ENCODE data around the gene RHBDL1. TPM values are rescaled to one million over a fixed set of nuclear protein-coding genes. Genes with fewer than 3 reads are reported as not detected.

Gene RHBDL1
- total RNA-seq, 1 experiment from 2014 or later, result 2.9 TPM

DNA sequence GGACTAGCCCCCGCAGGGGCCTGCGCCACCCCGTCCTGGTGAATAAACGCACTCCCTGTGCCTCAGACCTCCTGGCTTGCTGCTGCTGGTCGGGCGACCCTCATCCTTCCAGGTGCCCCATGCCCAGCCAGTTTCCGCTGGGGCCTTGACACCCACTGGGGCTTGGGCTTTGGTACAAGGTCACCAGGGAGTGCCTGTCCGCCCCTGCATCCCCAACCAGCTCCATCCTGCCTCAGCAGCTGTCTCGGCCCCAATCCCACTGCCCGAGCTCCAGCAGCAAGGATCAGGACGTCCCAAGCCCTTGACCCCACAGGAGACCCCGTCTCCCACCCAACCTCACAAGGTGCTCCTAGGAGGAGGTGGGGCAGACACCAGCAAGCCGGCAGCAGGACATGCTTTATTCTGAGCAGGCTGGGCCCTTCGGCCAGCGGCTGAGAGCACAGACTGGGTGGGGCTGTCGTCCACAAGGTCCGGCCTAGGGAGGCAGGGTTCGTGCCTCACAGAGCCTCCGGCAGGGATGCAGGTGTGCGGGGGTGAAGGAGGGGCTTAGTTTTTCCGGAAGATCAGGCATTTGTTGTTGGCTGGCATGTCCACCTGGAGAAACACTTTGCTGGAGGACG lies 41.3 kb upstream of the RHBDL1 start:
- CTCF ChIA-PET, result no interaction called here
- no peak overlapping the region for H3K27ac Mint-ChIP-seq (ENCODE audit: unreplicated experiment)

DNA sequence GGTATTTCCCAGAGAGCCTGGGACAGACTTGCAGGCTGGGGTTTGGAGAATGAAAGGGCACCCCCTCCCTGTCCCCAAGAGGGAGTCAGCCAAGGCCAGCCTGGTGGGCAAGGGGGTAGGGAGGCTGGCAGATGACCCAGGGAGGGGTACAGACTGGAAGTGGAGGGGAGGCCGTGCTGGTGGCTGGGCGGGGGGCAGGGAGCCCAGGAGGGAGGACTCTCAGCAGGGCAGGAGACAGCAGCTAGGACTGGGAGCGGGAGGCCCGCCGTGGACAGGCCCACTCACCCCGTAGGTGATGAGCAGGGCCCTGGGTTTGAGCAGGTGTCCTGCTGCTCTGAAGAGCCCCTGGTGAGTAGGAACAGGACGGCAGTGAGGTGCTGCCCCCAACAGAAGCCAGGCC lies 40.5 kb upstream of the RHBDL1 start:
- BruUV-seq (replicated peaks), result no TSS peak
- TF ChIP-seq, protein P1, sequence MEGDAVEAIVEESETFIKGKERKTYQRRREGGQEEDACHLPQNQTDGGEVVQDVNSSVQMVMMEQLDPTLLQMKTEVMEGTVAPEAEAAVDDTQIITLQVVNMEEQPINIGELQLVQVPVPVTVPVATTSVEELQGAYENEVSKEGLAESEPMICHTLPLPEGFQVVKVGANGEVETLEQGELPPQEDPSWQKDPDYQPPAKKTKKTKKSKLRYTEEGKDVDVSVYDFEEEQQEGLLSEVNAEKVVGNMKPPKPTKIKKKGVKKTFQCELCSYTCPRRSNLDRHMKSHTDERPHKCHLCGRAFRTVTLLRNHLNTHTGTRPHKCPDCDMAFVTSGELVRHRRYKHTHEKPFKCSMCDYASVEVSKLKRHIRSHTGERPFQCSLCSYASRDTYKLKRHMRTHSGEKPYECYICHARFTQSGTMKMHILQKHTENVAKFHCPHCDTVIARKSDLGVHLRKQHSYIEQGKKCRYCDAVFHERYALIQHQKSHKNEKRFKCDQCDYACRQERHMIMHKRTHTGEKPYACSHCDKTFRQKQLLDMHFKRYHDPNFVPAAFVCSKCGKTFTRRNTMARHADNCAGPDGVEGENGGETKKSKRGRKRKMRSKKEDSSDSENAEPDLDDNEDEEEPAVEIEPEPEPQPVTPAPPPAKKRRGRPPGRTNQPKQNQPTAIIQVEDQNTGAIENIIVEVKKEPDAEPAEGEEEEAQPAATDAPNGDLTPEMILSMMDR (IDR thresholded peaks at IDR 0.05; ENCODE audit: insufficient read depth in 1 of 2, low read depth in 1 of 2, low read length in 1 of 2, severe bottlenecking in 1 of 2, unreplicated experiment in 1 of 2), result no peak
- H3K4me3 ChIP-seq (ENCODE audit: low read depth, low read length), result peak overlapping the region; percentile 73
- intact Hi-C loops (cut with micrococcal nuclease; ENCODE audit: unreplicated experiment), result no loop called here
- H3K27ac Mint-ChIP-seq (ENCODE audit: unreplicated experiment), result no peak overlapping the region
- no peaks in the 10 kb centered on the region for H3K9me3 ChIP-seq
- H3K27me3 ChIP-seq (replicated peaks; ENCODE audit: control insufficient read depth, insufficient read depth, low read length), result no peaks in the 10 kb centered on the region
- ChIA-PET POLR2A (no interaction called here), CTCF (no interaction called here)
- H3K36me3 ChIP-seq (ENCODE audit: control insufficient read depth, insufficient read depth, low read length), result no peaks in the 10 kb centered on the region
- DNase-seq, result no peak
- H3K4me3 Mint-ChIP-seq (ENCODE audit: unreplicated experiment), result peak overlapping the region; percentile 93
- H3K4me1 Mint-ChIP-seq (ENCODE audit: low read depth, unreplicated experiment), result no peaks in the 10 kb centered on the region
- H3K4me1 ChIP-seq, result peaks cover 10% of the 10 kb centered on the region
- no peaks in the 10 kb centered on the region for H3K27me3 Mint-ChIP-seq (ENCODE audit: insufficient read depth, unreplicated experiment)
- H3K36me3 Mint-ChIP-seq (ENCODE audit: insufficient read depth, unreplicated experiment), result peaks cover 21% of the 10 kb centered on the region
- no peaks in the 10 kb centered on the region for H3K9me3 Mint-ChIP-seq (ENCODE audit: unreplicated experiment)

More for the DNA sequence above, 41.3 kb upstream of the RHBDL1 start:
- Mint-ChIP-seq H3K4me1 (ENCODE audit: low read depth, unreplicated experiment) (no peaks in the 10 kb centered on the region), H3K9me3 (ENCODE audit: unreplicated experiment) (no peaks in the 10 kb centered on the region), H3K4me3 (ENCODE audit: unreplicated experiment) (peak overlapping the region; percentile 93), H3K27me3 (ENCODE audit: insufficient read depth, unreplicated experiment) (no peaks in the 10 kb centered on the region), H3K36me3 (ENCODE audit: insufficient read depth, unreplicated experiment) (peaks cover 29% of the 10 kb centered on the region)
- Histone ChIP-seq H3K36me3 (ENCODE audit: control insufficient read depth, insufficient read depth, low read length) (no peaks in the 10 kb centered on the region), H3K9me3 (no peaks in the 10 kb centered on the region), H3K4me3 (ENCODE audit: low read depth, low read length) (no peak overlapping the region), H3K27me3 (replicated peaks; ENCODE audit: control insufficient read depth, insufficient read depth, low read length) (no peaks in the 10 kb centered on the region), H3K4me1 (peaks cover 10% of the 10 kb centered on the region)
- intact Hi-C loops (cut with micrococcal nuclease; ENCODE audit: unreplicated experiment), result no loop called here
- BruUV-seq (replicated peaks), result no TSS peak
- TF ChIP-seq, protein P1 (IDR thresholded peaks at IDR 0.05; ENCODE audit: insufficient read depth in 1 of 2, low read depth in 1 of 2, low read length in 1 of 2, severe bottlenecking in 1 of 2, unreplicated experiment in 1 of 2), result no peak
- POLR2A ChIA-PET, result no interaction called here
- DNase-seq, result no peak

DNA sequence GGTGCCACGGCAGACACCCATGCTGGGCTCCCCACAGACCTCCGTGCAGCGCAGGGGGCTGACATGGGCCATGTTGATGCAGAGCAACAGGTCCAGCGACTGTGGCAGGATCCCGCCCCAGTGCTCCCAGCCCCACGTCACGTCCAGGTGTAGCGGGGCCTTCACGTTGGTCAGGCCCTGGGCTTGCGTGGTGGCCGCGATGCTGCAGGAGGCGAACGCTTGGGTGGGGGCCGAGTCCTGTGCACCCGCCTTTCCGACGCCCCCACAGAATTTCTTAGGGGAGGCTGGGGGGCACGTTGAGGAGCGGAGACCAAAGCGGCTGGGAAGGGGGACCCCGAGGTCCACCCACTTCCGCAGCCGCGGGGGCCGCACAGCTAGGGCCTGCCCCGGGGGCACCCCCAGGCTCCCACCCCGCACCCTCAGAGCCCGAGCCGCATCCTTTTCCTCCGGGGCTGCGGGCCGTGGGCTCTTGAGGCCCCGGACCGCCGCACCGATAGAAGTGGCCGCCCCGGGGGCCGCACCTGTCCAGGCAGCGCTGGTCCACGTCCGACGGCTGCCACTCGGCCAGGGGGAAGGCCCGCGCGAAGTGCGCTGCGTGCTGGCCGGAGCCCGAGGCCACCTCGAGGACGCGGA lies 39.8 kb upstream of the RHBDL1 start:
- H3K27me3 Mint-ChIP-seq (ENCODE audit: insufficient read depth, unreplicated experiment), result no peaks in the 10 kb centered on the region
- BruUV-seq (replicated peaks), result no TSS peak
- intact Hi-C loops (cut with micrococcal nuclease; ENCODE audit: unreplicated experiment), result loop anchor here (2.0 kb wide), 1 partner anchor 47 kb away; no protein-coding TSS in a partner anchor

More for the DNA sequence above, 39.8 kb upstream of the RHBDL1 start:
- H3K4me1 ChIP-seq, result peaks cover 10% of the 10 kb centered on the region
- ChIA-PET POLR2A (interaction anchor here (0.8 to 1.1 kb wide), 3 partner anchors 13 to 234 kb away, joined by 3 to 5 read pairs (median 4); partner anchors contain the start of genes DECR2 and WDR90), CTCF (interaction anchor here (1.3 kb wide), 1 partner anchor 109 kb away, joined by 5 read pairs; the partner anchor contains the start of gene CAPN15)
- no peaks in the 10 kb centered on the region for H3K36me3 ChIP-seq (ENCODE audit: control insufficient read depth, insufficient read depth, low read length)
- peak overlapping the region; percentile 93 for H3K4me3 Mint-ChIP-seq (ENCODE audit: unreplicated experiment)
- no peaks in the 10 kb centered on the region for H3K4me1 Mint-ChIP-seq (ENCODE audit: low read depth, unreplicated experiment)
- H3K36me3 Mint-ChIP-seq (ENCODE audit: insufficient read depth, unreplicated experiment), result peaks cover 19% of the 10 kb centered on the region
- peak overlapping the region; percentile 73 for H3K4me3 ChIP-seq (ENCODE audit: low read depth, low read length)
- H3K27ac Mint-ChIP-seq (ENCODE audit: unreplicated experiment), result no peak overlapping the region
- no peaks in the 10 kb centered on the region for H3K27me3 ChIP-seq (replicated peaks; ENCODE audit: control insufficient read depth, insufficient read depth, low read length)
- TF ChIP-seq, protein P1 (IDR thresholded peaks at IDR 0.05; ENCODE audit: insufficient read depth in 1 of 2, low read depth in 1 of 2, low read length in 1 of 2, severe bottlenecking in 1 of 2, unreplicated experiment in 1 of 2), result no peak
- peak in 1 of 2 experiments; percentile 28 for DNase-seq
- no peaks in the 10 kb centered on the region for H3K9me3 ChIP-seq
- no peaks in the 10 kb centered on the region for H3K9me3 Mint-ChIP-seq (ENCODE audit: unreplicated experiment)

Measured in Caco-2 (cell line).